A673 (cell line): ENCODE measurements around the gene TNKS1BP1.

Experiments
- EZH2 ChIP-seq: fragments of 200-600 bp; sonication (generic); IDR thresholded peaks from 2 replicates; pipeline ENCODE4 v1.6.1; 2017; ENCODE audit warnings: borderline replicate concordance, low read depth, mild to moderate bottlenecking, mixed read lengths, antibody characterized with exemption, low read length; ENCODE audit not compliant: poor library complexity, severe bottlenecking
- TF ChIP-seq, protein P1 (sequence below): fragments of 300-800, 200-600 bp; sonication (generic); conservative IDR thresholded peaks from 2 replicates; pipeline ENCODE4 v1.5.1; 2017; ENCODE audit warnings: low read depth, mild to moderate bottlenecking, antibody characterized with exemption, low read length, moderate library complexity, mixed read lengths

- TF ChIP-seq, protein P1, sequence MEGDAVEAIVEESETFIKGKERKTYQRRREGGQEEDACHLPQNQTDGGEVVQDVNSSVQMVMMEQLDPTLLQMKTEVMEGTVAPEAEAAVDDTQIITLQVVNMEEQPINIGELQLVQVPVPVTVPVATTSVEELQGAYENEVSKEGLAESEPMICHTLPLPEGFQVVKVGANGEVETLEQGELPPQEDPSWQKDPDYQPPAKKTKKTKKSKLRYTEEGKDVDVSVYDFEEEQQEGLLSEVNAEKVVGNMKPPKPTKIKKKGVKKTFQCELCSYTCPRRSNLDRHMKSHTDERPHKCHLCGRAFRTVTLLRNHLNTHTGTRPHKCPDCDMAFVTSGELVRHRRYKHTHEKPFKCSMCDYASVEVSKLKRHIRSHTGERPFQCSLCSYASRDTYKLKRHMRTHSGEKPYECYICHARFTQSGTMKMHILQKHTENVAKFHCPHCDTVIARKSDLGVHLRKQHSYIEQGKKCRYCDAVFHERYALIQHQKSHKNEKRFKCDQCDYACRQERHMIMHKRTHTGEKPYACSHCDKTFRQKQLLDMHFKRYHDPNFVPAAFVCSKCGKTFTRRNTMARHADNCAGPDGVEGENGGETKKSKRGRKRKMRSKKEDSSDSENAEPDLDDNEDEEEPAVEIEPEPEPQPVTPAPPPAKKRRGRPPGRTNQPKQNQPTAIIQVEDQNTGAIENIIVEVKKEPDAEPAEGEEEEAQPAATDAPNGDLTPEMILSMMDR = no peak
- no peak for TF ChIP-seq EZH2
Observed at GRCh38 chr11:57323167-57323854, 1.4 kb downstream of the TNKS1BP1 start.
